ENCODE results near the gene PDE8A.

Gene PDE8A

GRCh38 chr15:85007137-85007536, 25.5 kb downstream of the PDE8A start:
- no peak for TF ChIP-seq CTCF (IDR thresholded peaks at IDR 0.05; ENCODE audit: insufficient read depth, low read length, poor library complexity, severe bottlenecking)
- DNase-seq (ENCODE audit: extremely low read depth, insufficient read length) = no peak
- H3K27me3 ChIP-seq (replicated peaks; ENCODE audit: control insufficient read depth, insufficient read depth, low read length) = no peaks in the 10 kb centered on the region

DNA sequence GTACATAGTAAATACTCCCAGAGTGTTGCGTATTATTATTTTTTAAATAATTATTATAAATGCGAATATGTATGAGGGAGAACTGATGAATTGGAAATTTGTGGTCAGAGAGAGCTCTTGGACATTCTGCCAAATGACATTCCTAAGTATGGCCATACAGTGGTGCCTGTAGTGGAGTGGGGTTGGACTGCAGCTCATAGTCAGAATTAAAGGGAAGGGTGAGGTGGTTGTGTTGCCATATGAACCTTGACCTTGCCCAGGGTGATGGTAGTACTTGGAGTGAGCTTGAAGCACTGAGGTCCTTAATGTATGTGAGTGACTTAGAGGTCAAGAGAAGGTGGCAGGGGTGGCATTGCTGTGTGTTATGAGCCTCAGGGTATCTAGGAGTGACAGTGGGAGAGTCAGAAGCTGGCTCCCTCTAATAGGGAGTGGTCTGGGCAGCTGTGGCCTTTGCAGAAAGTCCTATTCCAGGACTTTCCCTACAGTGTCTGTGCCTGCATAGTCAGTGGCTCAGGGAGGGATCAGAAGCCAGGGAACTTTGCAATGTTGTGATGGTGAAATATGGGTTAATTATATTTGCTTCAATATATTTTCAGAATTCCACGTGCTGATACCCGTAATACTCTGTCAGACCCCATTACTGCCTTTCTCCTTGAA, 26.2 kb downstream of the PDE8A start:
- Histone ChIP-seq H3K4me3 (replicated peaks; ENCODE audit: low read depth, low read length) (no peak overlapping the region), H3K36me3 (ENCODE audit: control insufficient read depth, insufficient read depth, low read length) (no peaks in the 10 kb centered on the region), H3K27me3 (replicated peaks; ENCODE audit: control insufficient read depth, insufficient read depth, low read length) (no peaks in the 10 kb centered on the region)
- DNase-seq (ENCODE audit: extremely low read depth, insufficient read length) = no peak
- no peak for TF ChIP-seq CTCF (IDR thresholded peaks at IDR 0.05; ENCODE audit: insufficient read depth, low read length, poor library complexity, severe bottlenecking)

More at GRCh38 chr15:85007137-85007536, 25.5 kb downstream of the PDE8A start:
- Histone ChIP-seq H3K4me3 (replicated peaks; ENCODE audit: low read depth, low read length) (no peak overlapping the region), H3K36me3 (ENCODE audit: control insufficient read depth, insufficient read depth, low read length) (no peaks in the 10 kb centered on the region)

DNA sequence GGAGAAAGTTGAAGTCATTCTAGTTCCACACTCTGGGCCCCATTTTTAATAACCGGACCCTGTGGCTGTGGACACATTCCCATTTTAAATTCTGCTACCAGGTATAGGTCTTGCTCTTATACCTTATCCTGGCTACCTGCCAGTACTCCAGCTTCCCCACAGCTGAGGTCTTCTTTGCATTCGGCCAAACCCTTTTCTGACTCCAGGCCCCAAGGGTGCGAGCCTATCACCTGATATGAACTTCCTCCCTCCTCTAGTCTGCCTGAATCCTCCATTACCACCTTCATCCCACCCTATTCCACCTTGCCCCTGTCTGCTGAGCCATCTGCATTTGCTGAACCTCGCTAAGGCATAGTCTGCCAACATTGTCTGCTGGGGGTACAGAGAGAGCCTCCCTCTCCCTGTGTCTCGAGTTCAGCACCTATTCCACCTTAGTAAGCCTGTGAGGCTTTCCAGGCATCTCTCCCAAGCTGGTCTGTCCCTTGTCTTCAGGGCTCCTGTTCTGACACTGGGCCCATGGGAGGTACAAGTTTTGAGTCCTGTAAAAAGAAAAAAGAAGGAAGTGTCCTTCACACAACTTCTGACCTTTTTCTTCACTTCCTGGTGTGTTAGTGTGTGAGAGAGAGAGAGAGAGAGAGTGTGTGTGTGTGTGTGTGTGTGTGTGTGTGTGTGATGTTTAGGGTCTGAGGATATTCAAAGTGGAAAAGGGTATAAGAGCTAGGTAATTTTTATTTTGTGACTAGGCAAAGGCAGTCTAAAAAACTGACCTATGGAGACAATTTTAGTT, 27.0 kb downstream of the PDE8A start:
- no peak for DNase-seq (ENCODE audit: extremely low read depth, insufficient read length)
- Histone ChIP-seq H3K4me3 (replicated peaks; ENCODE audit: low read depth, low read length) (no peak overlapping the region), H3K36me3 (ENCODE audit: control insufficient read depth, insufficient read depth, low read length) (no peaks in the 10 kb centered on the region), H3K27me3 (replicated peaks; ENCODE audit: control insufficient read depth, insufficient read depth, low read length) (no peaks in the 10 kb centered on the region)
- no peak for TF ChIP-seq CTCF (IDR thresholded peaks at IDR 0.05; ENCODE audit: insufficient read depth, low read length, poor library complexity, severe bottlenecking)

DNA sequence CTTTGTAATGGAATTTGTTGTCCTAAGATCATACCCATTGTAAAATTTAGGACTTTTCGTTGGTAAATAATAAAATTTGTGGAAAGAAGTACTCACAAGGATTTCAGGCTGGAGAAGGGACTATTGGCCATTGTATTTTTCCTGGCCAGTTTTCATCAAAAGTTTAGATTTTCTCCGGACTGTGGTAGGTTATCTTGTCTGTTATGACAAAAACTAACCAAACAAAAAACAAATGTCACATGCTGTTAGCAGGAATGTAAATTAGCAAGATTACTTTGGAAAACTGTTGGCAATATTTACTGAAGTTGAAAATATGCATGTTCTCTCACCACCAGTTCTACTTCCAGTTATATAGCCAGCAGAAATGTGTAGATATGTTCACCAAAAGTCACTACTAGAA, 27.8 kb downstream of the PDE8A start:
- no peak for DNase-seq (ENCODE audit: extremely low read depth, insufficient read length)
- Histone ChIP-seq H3K36me3 (ENCODE audit: control insufficient read depth, insufficient read depth, low read length) (no peaks in the 10 kb centered on the region), H3K27me3 (replicated peaks; ENCODE audit: control insufficient read depth, insufficient read depth, low read length) (no peaks in the 10 kb centered on the region), H3K4me3 (replicated peaks; ENCODE audit: low read depth, low read length) (no peak overlapping the region)
- TF ChIP-seq CTCF (IDR thresholded peaks at IDR 0.05; ENCODE audit: insufficient read depth, low read length, poor library complexity, severe bottlenecking) = no peak

DNA sequence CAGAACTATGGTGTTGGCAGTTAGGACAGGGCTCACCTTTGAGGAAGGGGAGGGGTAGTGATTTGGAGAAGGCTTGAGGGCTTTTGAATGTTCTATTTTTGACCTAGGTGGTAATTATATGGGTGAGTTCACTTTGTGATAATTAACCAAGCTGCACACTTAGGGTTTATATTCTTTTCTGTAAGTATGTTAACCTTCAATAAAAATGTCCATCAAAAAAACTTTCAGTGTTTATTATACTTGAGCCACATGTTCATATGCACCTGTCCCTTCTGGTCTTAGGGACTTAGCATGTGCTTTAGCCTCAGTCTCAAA, 28.4 kb downstream of the PDE8A start:
- no peaks in the 10 kb centered on the region for H3K27me3 ChIP-seq (replicated peaks; ENCODE audit: control insufficient read depth, insufficient read depth, low read length)
- TF ChIP-seq CTCF (IDR thresholded peaks at IDR 0.05; ENCODE audit: insufficient read depth, low read length, poor library complexity, severe bottlenecking) = no peak

More for the DNA sequence above, 28.4 kb downstream of the PDE8A start:
- DNase-seq (ENCODE audit: extremely low read depth, insufficient read length) = no peak
- Histone ChIP-seq H3K4me3 (replicated peaks; ENCODE audit: low read depth, low read length) (no peak overlapping the region), H3K36me3 (ENCODE audit: control insufficient read depth, insufficient read depth, low read length) (no peaks in the 10 kb centered on the region)
